Urothelium cell line (cell line): Measurements from ENCODE around the gene RAB44.

ENCODE experiments used
- DNase-seq: peaks from one replicate; pipeline ENCODE4 v3.0.0; 2011; ENCODE audit warnings: low spot score, mixed read lengths
- FAIRE-seq: peaks from 2 replicates; lab custom pipeline; 2011; peaks lifted over from hg19 to GRCh38; lab: Jason Lieb, UNC

RAB44 gene

DNA sequence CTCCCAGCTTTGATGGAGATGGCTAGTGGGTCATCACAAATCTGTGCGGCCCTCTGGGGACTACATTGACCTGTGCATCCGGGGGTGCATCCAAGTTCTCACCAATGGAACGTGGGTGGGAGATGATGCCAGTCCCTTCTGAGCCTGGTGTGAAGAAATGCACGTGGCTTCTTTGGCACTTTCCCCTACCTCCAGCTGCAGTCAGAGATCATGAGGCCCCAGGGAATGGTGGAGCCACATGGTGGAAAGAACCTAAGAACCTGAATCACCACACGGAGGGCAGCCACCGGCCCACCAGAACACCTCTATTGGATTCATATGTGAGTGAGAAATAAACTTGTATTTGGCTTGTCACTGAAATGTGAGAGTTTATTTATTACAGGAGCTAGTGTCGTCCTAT lies 29.0 kb upstream of the RAB44 start:
- DNase-seq (no peak), FAIRE-seq (no peak)

DNA sequence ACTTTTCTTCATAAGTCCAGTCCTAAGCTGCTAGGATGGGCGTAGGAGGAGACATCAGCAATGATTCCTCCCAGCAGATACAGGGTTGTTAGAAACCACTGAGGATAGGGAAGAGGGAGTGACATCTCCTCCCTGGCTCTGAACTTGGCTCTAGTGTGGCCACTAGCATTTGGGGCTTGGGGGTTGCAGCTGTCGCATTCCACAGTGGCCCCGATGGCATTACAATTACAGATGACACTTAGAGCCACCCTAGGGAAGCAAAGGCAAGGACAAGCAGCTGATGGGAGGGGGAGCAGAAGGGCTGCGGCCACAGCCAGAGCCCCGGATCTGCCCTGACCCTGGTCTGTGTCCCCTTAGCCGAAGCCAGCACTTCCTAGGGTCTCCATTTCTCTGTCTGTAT lies 28.6 kb upstream of the RAB44 start:
- DNase-seq (no peak), FAIRE-seq (no peak)

DNA sequence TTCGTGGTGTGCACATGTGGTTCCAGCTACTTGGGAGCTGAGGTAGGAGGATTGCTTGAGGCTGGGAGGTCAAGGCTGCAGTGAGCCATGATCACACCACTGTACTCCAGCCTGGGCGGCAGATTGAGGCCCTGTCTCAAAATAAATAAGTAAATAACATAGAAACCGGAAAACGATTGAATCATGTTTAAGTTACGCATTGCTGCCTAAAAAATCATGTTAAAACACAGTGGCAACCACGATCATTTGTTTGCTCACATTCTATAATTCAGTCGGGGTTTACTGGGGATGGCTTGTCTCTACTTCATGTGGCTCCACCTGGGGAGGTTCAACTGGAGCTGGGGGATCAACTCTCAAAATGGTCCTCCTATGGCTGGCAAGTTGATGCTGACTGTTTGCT lies 27.4 kb upstream of the RAB44 start:
- DNase-seq (no peak), FAIRE-seq (no peak)

DNA sequence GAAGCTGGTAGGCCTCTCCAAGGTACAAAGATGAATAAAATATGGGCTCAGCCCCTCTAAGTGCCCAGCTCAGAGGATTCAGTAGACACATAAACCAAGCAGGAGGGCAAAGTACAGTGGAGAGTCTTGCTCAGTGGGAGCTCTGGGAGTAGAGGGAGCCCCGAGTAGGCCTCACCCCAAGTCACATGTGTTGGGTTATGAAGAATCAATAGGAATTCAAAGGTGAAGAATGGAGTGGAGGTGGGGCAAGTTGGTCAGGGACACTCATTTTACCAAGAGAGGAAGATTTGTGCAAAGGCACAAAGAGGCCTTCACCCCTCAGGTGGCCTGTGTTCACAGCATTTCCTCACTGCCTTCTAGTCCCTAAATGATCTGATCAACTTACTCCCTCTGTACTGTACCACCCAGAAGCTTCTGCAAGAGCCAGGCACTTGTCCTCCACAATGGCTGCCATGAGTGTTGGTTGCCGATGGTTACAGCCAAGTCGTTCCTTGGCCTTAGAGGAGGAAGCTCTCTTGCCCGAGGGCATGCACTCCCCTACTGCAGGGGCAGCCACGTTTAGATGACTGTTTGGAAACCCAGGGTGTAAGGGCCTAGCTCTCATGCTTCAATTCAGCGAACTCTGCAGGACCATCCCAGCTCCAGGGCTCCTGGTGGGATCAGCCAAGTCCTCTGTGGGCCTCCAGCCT lies 25.8 kb upstream of the RAB44 start:
- no peak for FAIRE-seq
- no peak for DNase-seq

DNA sequence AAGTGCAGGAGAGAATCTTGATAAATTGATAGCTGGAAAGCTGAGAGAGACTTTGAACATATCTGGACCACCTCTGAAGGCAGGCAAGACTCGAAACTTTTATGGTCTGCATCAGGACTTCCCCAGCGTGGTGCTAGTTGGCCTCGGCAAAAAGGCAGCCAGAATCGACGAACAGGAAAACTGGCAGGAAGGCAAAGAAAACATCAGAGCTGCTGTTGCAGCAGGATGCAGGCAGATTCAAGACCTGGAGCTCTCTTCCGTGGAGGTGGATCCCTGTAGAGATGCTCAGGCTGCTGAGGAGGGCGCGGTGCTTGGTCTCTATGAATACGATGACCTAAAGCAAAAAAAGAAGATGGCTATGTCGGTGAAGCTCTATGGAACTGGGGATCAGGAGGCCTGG lies 23.7 kb upstream of the RAB44 start:
- DNase-seq (no peak), FAIRE-seq (no peak)

DNA sequence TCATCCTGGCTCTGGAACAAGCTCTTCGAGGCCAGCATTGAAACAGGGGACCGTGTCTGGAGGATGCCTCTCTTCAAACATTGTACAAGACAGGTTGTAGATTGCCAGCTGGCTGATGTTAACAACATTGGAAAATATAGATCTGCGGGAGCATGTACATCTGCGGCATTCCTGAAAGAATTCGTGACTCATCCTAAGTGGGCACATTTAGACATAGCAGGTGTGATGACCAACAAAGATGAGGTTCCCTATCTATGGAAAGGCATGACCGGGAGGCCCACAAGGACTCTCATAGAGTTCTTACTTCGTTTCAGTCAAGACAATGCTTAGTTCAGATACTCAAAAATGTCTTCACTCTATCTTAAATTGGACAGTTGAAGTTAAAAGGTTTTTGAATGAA lies 22.7 kb upstream of the RAB44 start:
- FAIRE-seq, result no peak

DNA sequence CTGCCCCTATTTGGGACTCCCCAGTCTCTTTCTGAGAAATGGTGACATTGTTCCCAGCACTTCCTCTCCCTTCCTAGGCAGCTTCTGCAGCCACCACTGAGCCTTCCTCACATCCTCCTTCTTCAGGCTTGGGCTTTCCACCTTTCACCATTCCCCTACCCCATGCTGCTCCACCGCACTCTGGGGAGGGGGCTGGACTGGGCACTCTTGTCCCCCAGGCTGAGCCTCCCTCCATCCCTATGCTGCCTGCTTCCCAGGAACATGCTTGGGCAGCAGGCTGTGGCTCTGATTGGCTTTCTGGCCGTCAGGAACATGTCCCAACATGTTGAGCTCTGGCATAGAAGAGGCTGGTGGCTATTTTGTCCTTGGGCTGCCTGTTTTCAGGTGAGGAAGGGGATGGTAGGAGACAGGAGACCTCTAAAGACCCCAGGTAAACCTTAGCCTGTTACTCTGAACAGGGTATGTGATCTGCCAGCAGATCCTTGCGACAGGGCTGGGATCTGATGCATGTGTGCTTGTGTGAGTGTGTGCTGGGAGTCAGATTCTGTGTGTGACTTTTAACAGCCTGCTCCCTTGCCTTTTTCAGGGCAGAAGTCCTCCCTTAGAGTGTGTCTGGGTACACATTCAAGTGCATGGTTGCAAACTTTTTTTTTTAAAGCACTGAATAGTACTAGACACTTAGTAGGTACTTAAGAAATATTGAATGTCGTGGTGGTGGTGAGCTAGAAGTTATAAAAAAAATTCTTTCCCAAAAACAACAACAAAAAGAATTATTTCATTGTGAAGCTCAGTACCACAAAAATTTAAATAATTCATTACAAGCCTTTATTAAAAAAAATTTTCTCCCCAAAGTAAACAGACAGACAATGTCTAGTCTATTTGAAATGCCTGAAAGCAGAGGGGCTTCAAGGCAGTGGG lies 21.2 kb upstream of the RAB44 start:
- DNase-seq, result no peak
- no peak for FAIRE-seq

More for the DNA sequence above, 22.7 kb upstream of the RAB44 start:
- DNase-seq, result peak; percentile 54

DNA sequence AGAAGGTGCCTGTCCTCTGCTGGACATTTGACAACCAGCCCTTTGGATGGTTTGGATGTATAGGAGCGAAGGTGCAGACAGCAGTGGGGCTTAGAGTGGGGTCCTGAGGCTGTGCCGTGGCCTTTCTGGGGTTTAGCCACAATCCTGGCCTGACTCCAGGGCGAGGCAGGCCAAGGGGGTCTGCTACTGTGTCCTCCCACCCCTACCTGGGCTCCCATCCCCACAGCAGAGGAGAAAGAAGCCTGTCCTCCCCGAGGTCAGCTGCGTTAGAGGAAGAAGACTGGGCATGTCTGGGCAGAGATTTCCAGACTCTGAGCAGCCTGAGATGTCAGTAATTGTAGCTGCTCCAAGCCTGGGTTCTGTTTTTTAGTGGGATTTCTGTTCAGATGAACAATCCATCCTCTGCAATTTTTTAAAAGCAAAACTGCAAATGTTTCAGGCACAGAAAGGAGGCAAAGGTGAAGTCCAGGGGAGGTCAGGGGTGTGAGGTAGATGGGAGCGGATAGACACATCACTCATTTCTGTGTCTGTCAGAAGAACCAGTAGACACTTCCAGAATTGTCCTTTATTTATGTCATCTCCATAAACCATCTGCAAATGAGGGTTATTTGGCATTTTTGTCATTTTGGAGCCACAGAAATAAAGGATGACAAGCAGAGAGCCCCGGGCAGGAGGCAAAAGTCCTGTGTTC lies 20.4 kb upstream of the RAB44 start:
- FAIRE-seq, result no peak

DNA sequence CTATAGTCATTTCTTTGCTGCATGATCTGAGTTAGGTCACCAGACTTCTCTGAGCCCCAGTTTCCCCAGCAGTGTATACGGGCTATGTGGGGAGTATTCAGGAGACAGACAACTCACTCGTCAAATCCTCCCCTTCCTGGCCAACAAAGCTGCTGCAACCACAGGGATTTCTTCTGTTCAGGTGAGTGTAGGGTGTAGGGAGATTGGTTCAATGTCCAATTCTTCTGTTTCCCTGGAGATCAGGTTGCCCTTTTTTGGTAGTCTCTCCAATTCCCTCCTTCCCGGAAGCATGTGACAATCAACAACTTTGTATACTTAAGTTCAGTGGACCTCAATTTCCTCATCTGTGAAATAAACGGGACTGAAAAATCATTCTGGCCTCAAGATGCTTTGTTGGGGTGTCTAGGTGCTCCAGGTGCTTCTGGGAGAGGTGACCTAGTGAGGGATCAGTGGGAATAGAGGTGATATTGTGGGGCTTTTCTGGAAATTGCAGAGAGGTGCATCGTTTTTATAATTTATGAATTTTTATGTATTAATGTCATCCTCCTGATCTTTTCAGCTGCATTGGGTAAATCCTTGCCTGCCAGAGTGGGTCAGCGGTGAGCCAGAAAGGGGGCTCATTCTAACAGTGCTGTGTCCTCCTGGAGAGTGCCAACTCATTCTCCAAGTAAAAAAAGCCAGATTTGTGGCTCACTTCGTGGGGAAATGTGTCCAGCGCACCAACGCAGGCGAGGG lies 19.7 kb upstream of the RAB44 start:
- no peak for DNase-seq
- no peak for FAIRE-seq

More for the DNA sequence above, 20.4 kb upstream of the RAB44 start:
- no peak for DNase-seq

DNA sequence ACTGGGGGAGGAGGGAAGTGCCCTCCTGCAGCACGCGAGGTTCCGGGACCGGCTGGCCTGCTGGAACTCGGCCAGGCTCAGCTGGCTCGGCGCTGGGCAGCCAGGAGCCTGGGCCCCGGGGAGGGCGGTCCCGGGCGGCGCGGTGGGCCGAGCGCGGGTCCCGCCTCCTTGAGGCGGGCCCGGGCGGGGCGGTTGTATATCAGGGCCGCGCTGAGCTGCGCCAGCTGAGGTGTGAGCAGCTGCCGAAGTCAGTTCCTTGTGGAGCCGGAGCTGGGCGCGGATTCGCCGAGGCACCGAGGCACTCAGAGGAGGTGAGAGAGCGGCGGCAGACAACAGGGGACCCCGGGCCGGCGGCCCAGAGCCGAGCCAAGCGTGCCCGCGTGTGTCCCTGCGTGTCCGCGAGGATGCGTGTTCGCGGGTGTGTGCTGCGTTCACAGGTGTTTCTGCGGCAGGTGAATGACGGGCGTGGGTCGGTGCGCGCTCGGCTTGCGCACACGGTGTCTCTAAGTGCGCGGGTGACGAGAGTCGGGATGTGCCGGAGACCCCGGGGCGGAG lies 19.1 kb upstream of the RAB44 start, which contains the start of gene CDKN1A:
Gene CDKN1A, plus strand, starts transcription at position 227 of the 555 bp plus-strand sequence. CDS start 5,388 bp downstream, outside the sequence.
- FAIRE-seq (no peak), DNase-seq (peak; percentile 84)

DNA sequence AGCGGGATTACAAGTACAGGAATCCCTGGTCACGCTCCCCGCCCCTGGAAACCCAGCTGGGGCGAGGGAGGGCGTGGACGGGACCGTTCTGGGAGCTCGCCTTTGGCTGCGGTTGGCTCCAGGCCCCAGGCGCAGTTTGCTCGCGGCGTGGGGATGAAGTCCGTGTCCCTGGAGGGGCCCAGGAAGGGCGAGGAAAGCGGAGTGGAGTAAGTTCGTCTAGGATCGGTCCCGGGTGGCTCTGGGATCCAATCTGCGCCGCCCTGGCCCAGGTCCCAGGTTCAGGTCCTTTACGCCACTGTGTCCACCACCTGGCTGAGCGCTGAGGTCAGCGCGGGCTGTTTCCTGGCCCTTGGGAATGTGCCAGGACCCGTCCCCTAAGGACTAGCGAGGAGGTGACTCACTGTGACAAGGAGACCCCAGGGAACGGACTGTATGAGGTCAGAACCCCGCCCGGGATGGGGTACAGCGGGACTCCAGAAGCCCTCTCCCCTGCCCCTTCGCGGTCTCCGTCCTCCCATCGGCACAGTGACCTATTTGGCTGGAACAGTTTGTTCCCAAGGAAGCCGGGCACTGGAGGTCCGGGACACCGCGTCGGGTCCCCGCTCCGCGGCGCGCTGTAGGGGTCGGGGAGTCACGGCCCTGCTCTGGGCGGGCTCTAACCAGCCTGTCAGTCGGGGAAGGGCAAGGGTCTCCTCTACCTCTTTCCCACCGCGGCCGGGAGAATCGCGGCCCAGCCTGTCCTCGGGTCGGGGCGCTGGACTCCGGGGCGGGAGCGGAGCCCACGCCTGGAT lies 18.4 kb upstream of the RAB44 start:
- no peak for FAIRE-seq
- peak; percentile 26 for DNase-seq

DNA sequence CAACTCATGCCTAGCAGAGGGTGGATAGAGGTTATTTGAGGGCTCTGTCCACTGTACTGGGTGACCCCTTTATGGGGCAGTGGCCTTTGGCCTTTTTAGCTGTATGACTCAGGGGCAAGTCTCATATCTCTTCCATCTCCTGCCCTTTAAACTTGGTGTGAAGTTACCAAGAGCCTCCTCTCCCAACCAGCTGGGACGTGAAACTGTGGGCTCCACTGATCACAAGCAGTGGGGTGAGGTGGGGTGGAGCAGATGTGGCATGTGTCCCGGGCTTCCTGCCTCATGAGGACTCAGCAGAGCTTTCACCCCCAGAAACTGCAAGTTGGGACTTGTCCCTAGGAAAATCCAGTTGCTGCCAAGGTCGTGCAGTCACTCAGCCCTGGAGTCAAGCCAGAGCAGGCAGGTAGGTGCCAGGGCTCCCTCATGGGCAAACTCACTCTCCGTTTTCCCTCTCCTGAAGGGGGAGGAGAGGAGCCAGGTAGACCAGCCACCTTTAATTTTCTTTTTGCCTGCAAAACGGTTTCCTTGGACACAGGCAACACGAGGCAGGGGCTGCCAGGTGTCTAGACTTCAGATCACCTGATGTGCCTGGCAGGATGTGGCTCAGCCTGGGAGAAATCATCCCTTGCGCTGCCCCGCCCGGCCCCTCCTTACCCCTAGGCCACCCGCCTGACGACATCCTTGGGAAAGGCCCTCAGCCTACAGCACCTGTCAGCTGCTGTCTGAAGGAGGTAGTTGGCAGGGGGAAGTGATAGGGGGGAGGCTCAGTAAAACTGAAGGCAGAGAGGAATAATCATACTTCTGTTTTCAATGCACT lies 15.1 kb upstream of the RAB44 start:
- DNase-seq (peak; percentile 80), FAIRE-seq (no peak)

DNA sequence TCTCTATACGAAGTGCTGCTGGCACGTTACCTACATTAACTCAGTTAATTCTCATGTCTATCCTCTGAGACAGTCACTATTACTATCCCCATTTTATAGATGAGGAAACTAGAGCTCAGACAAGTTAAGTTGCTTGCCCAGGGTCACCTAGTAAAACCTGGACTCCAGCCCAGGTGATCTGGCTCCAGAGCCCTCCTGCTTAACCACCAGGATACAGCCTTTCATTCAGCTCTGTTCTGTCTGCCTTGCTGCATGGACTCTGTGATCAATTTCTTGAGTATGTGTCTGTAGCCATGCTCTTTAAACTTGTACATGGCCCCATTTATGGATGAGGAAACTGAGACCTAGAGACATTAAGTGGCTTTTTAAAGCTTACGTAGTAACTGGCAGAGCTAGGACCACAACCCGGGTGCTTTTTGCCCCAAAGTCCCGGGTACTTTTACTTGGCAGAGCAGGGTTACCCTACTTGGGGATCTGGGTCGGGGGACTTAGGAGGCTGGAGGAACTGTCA lies 14.4 kb upstream of the RAB44 start:
- DNase-seq (no peak), FAIRE-seq (no peak)

DNA sequence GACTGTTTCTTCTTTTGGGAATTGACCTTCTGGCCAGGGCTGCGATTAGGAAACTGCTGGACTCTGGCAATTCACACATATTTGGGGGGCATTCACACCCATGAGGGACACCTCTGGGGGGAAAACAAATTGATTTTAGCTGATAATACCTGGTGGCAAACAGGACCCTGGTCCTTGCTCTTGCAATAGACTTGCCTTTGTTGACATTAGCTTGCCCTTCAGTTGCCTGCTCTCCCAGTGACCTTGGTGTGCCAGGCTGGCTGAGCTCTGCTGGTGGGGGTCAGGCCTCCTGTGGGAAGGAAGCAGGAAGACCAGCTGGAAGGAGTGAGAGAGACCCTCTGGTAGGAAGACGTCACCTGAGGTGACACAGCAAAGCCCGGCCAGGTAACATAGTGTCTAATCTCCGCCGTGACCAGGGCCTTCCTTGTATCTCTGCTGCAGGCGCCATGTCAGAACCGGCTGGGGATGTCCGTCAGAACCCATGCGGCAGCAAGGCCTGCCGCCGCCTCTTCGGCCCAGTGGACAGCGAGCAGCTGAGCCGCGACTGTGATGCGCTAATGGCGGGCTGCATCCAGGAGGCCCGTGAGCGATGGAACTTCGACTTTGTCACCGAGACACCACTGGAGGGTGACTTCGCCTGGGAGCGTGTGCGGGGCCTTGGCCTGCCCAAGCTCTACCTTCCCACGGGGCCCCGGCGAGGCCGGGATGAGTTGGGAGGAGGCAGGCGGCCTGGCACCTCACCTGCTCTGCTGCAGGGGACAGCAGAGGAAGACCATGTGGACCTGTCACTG lies 13.8 kb upstream of the RAB44 start:
- FAIRE-seq (no peak), DNase-seq (no peak)

DNA sequence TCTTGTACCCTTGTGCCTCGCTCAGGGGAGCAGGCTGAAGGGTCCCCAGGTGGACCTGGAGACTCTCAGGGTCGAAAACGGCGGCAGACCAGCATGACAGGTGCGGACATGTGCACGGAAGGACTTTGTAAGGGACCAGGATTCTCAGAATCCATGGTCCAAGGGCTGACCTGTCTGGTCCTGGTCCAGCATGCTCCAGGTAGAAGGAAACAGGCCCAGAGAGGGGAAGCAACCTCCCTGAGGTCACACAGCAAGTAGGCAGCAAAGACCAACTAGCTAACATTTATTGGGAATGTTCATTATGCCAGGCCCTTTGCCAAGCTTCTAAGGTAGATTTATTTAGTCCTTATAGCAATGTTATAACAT lies 13.2 kb upstream of the RAB44 start:
- no peak for DNase-seq
- no peak for FAIRE-seq

DNA sequence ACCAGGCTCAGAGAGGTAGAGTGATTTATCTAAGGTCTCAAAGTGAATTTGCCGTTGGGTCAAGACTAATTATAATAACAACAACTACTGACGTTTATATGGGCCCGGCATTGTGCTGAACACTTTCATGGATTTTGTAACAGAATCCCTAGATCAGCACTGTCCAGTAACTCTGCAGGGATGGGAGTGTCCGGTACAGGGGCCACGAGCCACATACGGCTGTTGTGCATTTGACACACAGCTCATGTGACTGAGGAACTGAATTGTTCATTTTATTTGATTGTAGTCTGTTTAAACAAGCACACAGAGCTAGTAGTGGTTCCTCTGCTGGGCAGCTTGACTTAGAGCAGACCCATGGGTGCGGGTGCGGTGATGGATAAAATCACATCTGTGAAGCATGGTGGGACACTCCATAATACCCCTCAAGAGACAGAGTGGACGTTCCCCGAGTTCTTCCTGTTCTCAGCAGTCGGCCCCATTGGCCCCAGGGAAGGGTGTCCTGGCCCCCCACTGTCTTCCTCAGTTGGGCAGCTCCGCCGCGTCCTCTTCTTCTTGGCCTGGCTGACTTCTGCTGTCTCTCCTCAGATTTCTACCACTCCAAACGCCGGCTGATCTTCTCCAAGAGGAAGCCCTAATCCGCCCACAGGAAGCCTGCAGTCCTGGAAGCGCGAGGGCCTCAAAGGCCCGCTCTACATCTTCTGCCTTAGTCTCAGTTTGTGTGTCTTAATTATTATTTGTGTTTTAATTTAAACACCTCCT lies 12.3 kb upstream of the RAB44 start:
- no peak for FAIRE-seq

More for the DNA sequence above, 12.3 kb upstream of the RAB44 start:
- DNase-seq, result no peak
